ENCODE measurements around the gene FBXL3. TPM values are rescaled to one million over a fixed set of nuclear protein-coding genes. Genes with fewer than 3 reads are reported as not detected.

The FBXL3 gene
- polyA plus RNA-seq, 1 of the 3 experiments (the other 2 are of a cell fraction), result 13.6 TPM

DNA sequence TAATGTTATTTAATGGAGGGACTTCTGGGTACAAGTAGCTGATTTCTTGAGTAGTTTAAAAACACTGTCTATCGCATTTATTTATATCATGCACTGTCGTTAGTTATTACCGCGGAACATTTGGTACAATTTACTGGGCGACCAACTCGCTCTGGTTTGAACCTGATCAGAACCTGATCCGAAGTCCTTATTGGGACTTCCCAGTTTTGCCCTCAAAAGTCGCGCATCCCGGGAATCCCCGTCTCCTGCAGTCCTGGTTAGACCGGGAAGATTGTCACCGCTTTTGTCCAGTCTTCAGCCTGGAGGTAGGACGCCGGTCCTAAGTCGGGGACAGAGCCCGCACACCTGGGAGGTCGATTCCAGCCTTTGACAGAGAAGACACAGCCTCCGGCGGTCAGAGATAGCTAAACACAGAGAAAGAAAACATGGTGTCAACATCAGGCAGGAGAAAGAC is 34.4 kb downstream of the FBXL3 start (continued):
- TF ChIP-seq ZBTB33 (IDR thresholded peaks at IDR 0.05; ENCODE audit: borderline replicate concordance, low read depth) (no peak), EP300 (IDR thresholded peaks at IDR 0.05; ENCODE audit: borderline replicate concordance in 1 of 2, low read depth in 1 of 2, low read length in 1 of 2) (no peak), FOXM1 (IDR thresholded peaks at IDR 0.05; ENCODE audit: low read depth) (no peak), TEAD4 (IDR thresholded peaks at IDR 0.05; ENCODE audit: borderline replicate concordance, insufficient read depth) (no peak), RXRA (IDR thresholded peaks at IDR 0.05; ENCODE audit: borderline replicate concordance, low read depth) (no peak), RCOR1 (IDR thresholded peaks at IDR 0.05; ENCODE audit: low read length) (no peak), EZH2phosphoT487 (IDR thresholded peaks at IDR 0.05; ENCODE audit: borderline replicate concordance, low read depth) (no peak), POLR2AphosphoS5 (IDR thresholded peaks at IDR 0.05; ENCODE audit: low read depth, low read length) (no peak), MEF2A (IDR thresholded peaks at IDR 0.05; ENCODE audit: borderline replicate concordance, low read depth) (no peak)
- TF ChIP-seq, protein P1, sequence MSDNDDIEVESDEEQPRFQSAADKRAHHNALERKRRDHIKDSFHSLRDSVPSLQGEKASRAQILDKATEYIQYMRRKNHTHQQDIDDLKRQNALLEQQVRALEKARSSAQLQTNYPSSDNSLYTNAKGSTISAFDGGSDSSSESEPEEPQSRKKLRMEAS (IDR thresholded peaks at IDR 0.05; ENCODE audit: low read depth), result no peak

- no peaks in the 10 kb centered on the region for H3K27me3 ChIP-seq (ENCODE audit: insufficient read depth)
- POLR2A ChIA-PET, result no interaction called here
- H3K4me3 ChIP-seq (ENCODE audit: low read depth in 2 of 2, low read length in 1 of 2), result peak within 1 kb of the TSS; percentile 86 to 94
- H3K27ac ChIP-seq (ENCODE audit: low read depth in 2 of 2, low read length in 1 of 2), result peak within 1 kb of the TSS; percentile 74 to 79
- no peaks in the 10 kb centered on the region for H3K9me3 ChIP-seq
- peak within 1 kb of the TSS; percentile 94 for H3K9ac ChIP-seq
- CTCF ChIA-PET, result interaction anchor here (1.1 to 4.4 kb wide), 6 partner anchors 10 to 1127 kb away, joined by 3 to 34 read pairs (median 6); no protein-coding TSS in a partner anchor
- 2% methylated on average over 26 of the region's 73 CpGs for WGBS (ENCODE audit: low lambda C conversion rate)
- peaks cover 11 to 13% of the 10 kb centered on the region in 2 experiments; a peak in 3 of 4 replicates for H3K4me1 ChIP-seq (ENCODE audit: control insufficient read depth in 1 of 2, insufficient read depth in 2 of 2, low read depth in 1 of 2, low read length in 1 of 2)
- no peaks in the 10 kb centered on the region for H3F3A ChIP-seq (replicated peaks; ENCODE audit: insufficient read depth)
- no peaks in the 10 kb centered on the region for H3K9me2 ChIP-seq
- H4K20me1 ChIP-seq (ENCODE audit: insufficient read depth), result no peaks in the 10 kb centered on the region
- H3K4me2 ChIP-seq, result peak within 1 kb of the TSS; percentile 94
- peak; percentile 97 for DNase-seq
- H2AFZ ChIP-seq (ENCODE audit: low read depth), result peak within 1 kb of the TSS; percentile 95
- peaks cover 8 to 10% of the 10 kb centered on the region in 2 experiments for H3K36me3 ChIP-seq (replicated peaks in 1 of 2; ENCODE audit: control insufficient read depth in 1 of 2, insufficient read depth in 2 of 2, low read length in 1 of 2)
- peaks cover 25% of the 10 kb centered on the region for H3K79me2 ChIP-seq (ENCODE audit: insufficient read depth)
- 0 out of 2 replicates have a peak, but pooled peaks have one; percentile 5 for TF ChIP-seq RCOR1 (IDR thresholded peaks at IDR 0.05; ENCODE audit: low read length)
- no peak for TF ChIP-seq REST (IDR thresholded peaks at IDR 0.05; ENCODE audit: low read depth, low read length)
- TF ChIP-seq, protein P2, sequence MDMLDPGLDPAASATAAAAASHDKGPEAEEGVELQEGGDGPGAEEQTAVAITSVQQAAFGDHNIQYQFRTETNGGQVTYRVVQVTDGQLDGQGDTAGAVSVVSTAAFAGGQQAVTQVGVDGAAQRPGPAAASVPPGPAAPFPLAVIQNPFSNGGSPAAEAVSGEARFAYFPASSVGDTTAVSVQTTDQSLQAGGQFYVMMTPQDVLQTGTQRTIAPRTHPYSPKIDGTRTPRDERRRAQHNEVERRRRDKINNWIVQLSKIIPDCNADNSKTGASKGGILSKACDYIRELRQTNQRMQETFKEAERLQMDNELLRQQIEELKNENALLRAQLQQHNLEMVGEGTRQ (IDR thresholded peaks at IDR 0.05; ENCODE audit: borderline replicate concordance, low read depth, low read length), result no peak
- 0 out of 4 replicates have a peak, but pooled peaks of 1 of the 2 experiments have one; percentile 15 for TF ChIP-seq EP300 (IDR thresholded peaks at IDR 0.05; ENCODE audit: borderline replicate concordance in 1 of 2, low read depth in 1 of 2, low read length in 1 of 2)
- TF ChIP-seq, protein P3, sequence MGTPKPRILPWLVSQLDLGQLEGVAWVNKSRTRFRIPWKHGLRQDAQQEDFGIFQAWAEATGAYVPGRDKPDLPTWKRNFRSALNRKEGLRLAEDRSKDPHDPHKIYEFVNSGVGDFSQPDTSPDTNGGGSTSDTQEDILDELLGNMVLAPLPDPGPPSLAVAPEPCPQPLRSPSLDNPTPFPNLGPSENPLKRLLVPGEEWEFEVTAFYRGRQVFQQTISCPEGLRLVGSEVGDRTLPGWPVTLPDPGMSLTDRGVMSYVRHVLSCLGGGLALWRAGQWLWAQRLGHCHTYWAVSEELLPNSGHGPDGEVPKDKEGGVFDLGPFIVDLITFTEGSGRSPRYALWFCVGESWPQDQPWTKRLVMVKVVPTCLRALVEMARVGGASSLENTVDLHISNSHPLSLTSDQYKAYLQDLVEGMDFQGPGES (IDR thresholded peaks at IDR 0.05; ENCODE audit: low read depth, low read length), result no peak
- no peak for TF ChIP-seq FOXJ3 (CRISPR knock-in tag; IDR thresholded peaks at IDR 0.05)
- TF ChIP-seq RXRA (IDR thresholded peaks at IDR 0.05; ENCODE audit: borderline replicate concordance, low read depth), result no peak
- no peak for TF ChIP-seq RAD21 (IDR thresholded peaks at IDR 0.05; ENCODE audit: low read length)
- peak; percentile 94 for TF ChIP-seq NRF1 (IDR thresholded peaks at IDR 0.05; ENCODE audit: low read depth, low read length)
- no peak for TF ChIP-seq ZBTB33 (IDR thresholded peaks at IDR 0.05; ENCODE audit: borderline replicate concordance, low read depth)
- TF ChIP-seq NFIC (IDR thresholded peaks at IDR 0.05; ENCODE audit: borderline replicate concordance), result no peak
- peak; percentile 85 for TF ChIP-seq TAF1 (IDR thresholded peaks at IDR 0.05; ENCODE audit: borderline replicate concordance, low read depth, low read length)
Measured at GRCh38 chr13:76991796-76992547, 35.0 kb downstream of the FBXL3 start, which contains the start of gene CLN5. Gene CLN5 (plus strand): TSS chr13:76992081. CDS start chr13:76992099, 18 bp downstream.
